ENCODE measurements around the gene TTC7B.

DNA sequence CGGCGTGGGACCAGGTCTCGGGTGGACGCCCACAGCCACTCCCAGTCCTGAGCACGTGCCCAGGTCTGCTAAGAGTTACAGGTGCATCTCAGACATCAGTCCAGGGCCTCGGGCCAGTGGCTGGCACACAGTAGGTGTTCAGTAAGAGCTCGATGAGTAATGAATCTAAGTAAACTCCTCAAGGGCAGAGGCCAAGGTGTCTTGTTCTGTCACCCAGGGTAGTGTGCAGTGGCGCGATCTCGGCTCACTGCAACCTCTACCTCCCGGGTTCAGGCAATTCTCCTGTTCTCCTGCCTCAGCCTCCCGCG lies 11.2 kb downstream of the TTC7B start:
- TF ChIP-seq, protein P1, sequence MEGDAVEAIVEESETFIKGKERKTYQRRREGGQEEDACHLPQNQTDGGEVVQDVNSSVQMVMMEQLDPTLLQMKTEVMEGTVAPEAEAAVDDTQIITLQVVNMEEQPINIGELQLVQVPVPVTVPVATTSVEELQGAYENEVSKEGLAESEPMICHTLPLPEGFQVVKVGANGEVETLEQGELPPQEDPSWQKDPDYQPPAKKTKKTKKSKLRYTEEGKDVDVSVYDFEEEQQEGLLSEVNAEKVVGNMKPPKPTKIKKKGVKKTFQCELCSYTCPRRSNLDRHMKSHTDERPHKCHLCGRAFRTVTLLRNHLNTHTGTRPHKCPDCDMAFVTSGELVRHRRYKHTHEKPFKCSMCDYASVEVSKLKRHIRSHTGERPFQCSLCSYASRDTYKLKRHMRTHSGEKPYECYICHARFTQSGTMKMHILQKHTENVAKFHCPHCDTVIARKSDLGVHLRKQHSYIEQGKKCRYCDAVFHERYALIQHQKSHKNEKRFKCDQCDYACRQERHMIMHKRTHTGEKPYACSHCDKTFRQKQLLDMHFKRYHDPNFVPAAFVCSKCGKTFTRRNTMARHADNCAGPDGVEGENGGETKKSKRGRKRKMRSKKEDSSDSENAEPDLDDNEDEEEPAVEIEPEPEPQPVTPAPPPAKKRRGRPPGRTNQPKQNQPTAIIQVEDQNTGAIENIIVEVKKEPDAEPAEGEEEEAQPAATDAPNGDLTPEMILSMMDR (IDR thresholded peaks at IDR 0.05; ENCODE audit: poor library complexity, severe bottlenecking), result no peak
- TF ChIP-seq, protein P2, sequence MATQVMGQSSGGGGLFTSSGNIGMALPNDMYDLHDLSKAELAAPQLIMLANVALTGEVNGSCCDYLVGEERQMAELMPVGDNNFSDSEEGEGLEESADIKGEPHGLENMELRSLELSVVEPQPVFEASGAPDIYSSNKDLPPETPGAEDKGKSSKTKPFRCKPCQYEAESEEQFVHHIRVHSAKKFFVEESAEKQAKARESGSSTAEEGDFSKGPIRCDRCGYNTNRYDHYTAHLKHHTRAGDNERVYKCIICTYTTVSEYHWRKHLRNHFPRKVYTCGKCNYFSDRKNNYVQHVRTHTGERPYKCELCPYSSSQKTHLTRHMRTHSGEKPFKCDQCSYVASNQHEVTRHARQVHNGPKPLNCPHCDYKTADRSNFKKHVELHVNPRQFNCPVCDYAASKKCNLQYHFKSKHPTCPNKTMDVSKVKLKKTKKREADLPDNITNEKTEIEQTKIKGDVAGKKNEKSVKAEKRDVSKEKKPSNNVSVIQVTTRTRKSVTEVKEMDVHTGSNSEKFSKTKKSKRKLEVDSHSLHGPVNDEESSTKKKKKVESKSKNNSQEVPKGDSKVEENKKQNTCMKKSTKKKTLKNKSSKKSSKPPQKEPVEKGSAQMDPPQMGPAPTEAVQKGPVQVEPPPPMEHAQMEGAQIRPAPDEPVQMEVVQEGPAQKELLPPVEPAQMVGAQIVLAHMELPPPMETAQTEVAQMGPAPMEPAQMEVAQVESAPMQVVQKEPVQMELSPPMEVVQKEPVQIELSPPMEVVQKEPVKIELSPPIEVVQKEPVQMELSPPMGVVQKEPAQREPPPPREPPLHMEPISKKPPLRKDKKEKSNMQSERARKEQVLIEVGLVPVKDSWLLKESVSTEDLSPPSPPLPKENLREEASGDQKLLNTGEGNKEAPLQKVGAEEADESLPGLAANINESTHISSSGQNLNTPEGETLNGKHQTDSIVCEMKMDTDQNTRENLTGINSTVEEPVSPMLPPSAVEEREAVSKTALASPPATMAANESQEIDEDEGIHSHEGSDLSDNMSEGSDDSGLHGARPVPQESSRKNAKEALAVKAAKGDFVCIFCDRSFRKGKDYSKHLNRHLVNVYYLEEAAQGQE (IDR thresholded peaks at IDR 0.05; ENCODE audit: borderline replicate concordance), result no peak
